ENCODE results near the gene SHC4. TPM values are rescaled to one million over a fixed set of nuclear protein-coding genes. Genes with fewer than 3 reads are reported as not detected.

SHC4 gene
- total and polyA plus RNA-seq, 7 donors = 0.10 to 1.0 (median 0.25) TPM; not detected in 1

DNA sequence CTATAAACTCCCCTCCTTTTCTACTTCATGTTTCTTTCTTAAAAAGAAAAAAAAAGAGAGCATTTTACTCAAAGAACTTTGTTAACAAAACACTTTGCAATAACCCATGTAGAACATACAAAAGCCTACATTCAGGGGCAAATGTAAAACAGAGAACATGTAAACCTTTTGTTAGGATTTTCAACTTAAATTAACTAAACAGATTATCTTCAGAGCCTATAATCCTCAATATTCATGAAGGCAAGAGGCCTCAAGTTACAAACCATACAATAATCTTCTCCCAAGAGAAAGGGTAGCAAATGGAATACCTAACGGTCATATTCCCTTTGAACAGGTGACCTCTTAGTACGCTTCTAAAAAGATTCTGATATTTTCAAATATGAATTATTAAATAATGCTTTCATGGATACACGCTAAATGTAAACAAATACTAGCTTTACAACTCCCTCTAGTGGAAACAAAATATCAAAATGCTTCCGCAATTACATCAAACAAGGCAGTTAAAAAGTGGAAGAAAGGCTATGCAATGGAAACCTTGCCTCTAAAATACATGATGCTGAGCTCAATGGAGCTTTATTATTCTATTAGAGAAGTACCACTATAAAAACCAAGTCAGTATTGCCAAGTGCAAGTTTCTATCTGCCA, 162.8 kb downstream of the SHC4 start:
- H3K9me3 ChIP-seq = no peaks in the 10 kb centered on the region
- no peak overlapping the region for H3K4me3 ChIP-seq
- no peak for DNase-seq
- H3K27ac ChIP-seq = no peak overlapping the region
- no peak for ATAC-seq
- 18 to 23% (median 21%) methylated on average over 4 of the region's 4 CpGs for WGBS, 3 donors
- TF ChIP-seq, protein P1, sequence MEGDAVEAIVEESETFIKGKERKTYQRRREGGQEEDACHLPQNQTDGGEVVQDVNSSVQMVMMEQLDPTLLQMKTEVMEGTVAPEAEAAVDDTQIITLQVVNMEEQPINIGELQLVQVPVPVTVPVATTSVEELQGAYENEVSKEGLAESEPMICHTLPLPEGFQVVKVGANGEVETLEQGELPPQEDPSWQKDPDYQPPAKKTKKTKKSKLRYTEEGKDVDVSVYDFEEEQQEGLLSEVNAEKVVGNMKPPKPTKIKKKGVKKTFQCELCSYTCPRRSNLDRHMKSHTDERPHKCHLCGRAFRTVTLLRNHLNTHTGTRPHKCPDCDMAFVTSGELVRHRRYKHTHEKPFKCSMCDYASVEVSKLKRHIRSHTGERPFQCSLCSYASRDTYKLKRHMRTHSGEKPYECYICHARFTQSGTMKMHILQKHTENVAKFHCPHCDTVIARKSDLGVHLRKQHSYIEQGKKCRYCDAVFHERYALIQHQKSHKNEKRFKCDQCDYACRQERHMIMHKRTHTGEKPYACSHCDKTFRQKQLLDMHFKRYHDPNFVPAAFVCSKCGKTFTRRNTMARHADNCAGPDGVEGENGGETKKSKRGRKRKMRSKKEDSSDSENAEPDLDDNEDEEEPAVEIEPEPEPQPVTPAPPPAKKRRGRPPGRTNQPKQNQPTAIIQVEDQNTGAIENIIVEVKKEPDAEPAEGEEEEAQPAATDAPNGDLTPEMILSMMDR (IDR thresholded peaks at IDR 0.05) = peak; percentile 36
- no peaks in the 10 kb centered on the region for H3K4me1 ChIP-seq
- H3K27me3 ChIP-seq (ENCODE audit: insufficient read depth in 3 of 3, low read length in 2 of 3) = no peaks in the 10 kb centered on the region
- H3K36me3 ChIP-seq (ENCODE audit: insufficient read depth in 1 of 2, low read depth in 1 of 2) = no peaks in the 10 kb centered on the region
- intact Hi-C loops (cut with DNase I) = loop anchor here (1.0 to 10.0 kb wide), 3 partner anchors 23 to 446 kb away; no protein-coding TSS in a partner anchor

DNA sequence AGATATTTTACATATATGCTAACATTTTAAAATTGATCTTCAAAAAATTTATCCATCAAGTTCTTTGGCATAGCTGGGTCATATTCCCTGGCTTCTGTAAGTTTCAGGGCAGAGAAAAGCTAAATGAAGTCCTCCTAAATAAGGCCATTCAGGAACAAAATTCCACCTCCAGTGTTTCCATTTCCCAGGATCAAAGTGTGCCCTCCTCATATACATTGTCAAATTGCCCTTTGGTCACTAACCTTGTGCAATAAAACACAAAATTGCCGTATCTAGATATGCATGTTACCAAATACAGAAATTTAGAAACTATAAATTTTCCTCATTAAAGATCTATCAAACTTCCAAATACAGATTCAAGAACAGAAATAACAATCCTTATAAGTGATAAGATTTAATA, 163.5 kb downstream of the SHC4 start:
- intact Hi-C loops (cut with DNase I) = loop anchor here (1.0 to 10.0 kb wide), 3 partner anchors 22 to 445 kb away; no protein-coding TSS in a partner anchor
- TF ChIP-seq, protein P1 (IDR thresholded peaks at IDR 0.05) = no peak
- no peaks in the 10 kb centered on the region for H3K9me3 ChIP-seq
- no peak overlapping the region for H3K27ac ChIP-seq
- no peak for DNase-seq
- H3K4me3 ChIP-seq = no peak overlapping the region
- 82 to 92% (median 87%) methylated on average over 1 of the region's 1 CpG for WGBS, 3 donors
- no peaks in the 10 kb centered on the region for H3K27me3 ChIP-seq (ENCODE audit: insufficient read depth in 3 of 3, low read length in 2 of 3)
- no peaks in the 10 kb centered on the region for H3K36me3 ChIP-seq (ENCODE audit: insufficient read depth in 1 of 2, low read depth in 1 of 2)
- ATAC-seq = no peak
- no peaks in the 10 kb centered on the region for H3K4me1 ChIP-seq

DNA sequence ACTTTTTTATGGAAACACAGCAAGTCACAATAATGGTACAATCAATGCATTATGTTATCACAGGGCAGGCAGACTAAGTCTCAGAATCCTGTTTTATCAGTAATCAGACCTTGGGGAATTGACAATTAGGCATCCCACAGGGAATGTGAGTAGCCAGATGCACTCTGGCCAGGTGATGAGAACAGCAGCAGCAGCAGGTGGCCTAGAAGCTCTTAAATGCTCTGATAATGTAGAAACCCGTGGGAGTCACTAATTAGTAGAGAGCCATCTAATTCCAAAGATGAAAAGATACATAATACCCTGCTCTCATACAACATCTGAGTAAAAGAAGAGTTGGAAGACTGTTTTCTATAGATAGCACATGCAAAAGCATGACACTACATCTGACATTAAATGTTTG, 165.4 kb downstream of the SHC4 start:
- no peaks in the 10 kb centered on the region for H3K27me3 ChIP-seq (ENCODE audit: insufficient read depth in 3 of 3, low read length in 2 of 3)
- DNase-seq = no peak
- H3K9me3 ChIP-seq = no peaks in the 10 kb centered on the region
- no peak overlapping the region for H3K27ac ChIP-seq
- TF ChIP-seq, protein P1 (IDR thresholded peaks at IDR 0.05) = no peak
- intact Hi-C loops (cut with DNase I) = no loop called here
- no peaks in the 10 kb centered on the region for H3K36me3 ChIP-seq (ENCODE audit: insufficient read depth in 1 of 2, low read depth in 1 of 2)
- no peak overlapping the region for H3K4me3 ChIP-seq
- 23 to 63% (median 32%) methylated on average over 1 of the region's 1 CpG for WGBS, 3 donors
- no peak for ATAC-seq
- H3K4me1 ChIP-seq = no peaks in the 10 kb centered on the region

DNA sequence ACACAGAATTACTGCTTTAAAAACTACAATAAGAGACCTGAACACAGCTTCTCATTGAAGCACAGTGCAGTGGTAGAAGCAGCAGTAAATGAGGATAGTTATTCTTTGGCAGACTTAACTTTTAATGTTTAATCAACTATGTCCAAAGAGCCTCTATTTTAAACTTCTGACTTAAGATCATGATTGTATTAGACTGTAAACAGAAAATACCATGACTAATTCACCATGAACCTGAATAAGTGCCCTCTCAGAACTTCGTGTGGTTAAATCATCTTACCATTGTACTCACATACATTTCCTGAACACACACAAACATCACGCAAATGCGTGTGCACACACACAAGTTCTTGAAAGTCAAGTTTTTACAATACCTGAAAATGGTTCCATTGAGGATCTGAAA, 166.8 kb downstream of the SHC4 start:
- no peak overlapping the region for H3K4me3 ChIP-seq
- 56 to 66% (median 66%) methylated on average over 3 of the region's 3 CpGs for WGBS, 3 donors
- no peak for ATAC-seq

More for the DNA sequence above, 166.8 kb downstream of the SHC4 start:
- Histone ChIP-seq H3K27ac (no peak overlapping the region), H3K9me3 (no peaks in the 10 kb centered on the region), H3K36me3 (ENCODE audit: insufficient read depth in 1 of 2, low read depth in 1 of 2) (no peaks in the 10 kb centered on the region), H3K4me1 (no peaks in the 10 kb centered on the region), H3K27me3 (ENCODE audit: insufficient read depth in 3 of 3, low read length in 2 of 3) (no peaks in the 10 kb centered on the region)
- intact Hi-C loops (cut with DNase I) = no loop called here
- TF ChIP-seq, protein P1 (IDR thresholded peaks at IDR 0.05) = no peak
- DNase-seq = no peak

Measured in psoas muscle (tissue), 8 donors.